NCI-H510A (cell line): ENCODE data around the gene ERC2.
"Not testable (repeated sequence)": the region's sequence is repeated elsewhere in the genome, so short reads cannot be mapped to it uniquely, and the experiment has no call there.

Source experiments
- DNase-seq: peaks from one replicate; lab custom pipeline; 2025; lab: John Stamatoyannopoulos, UW

The ERC2 gene

DNA sequence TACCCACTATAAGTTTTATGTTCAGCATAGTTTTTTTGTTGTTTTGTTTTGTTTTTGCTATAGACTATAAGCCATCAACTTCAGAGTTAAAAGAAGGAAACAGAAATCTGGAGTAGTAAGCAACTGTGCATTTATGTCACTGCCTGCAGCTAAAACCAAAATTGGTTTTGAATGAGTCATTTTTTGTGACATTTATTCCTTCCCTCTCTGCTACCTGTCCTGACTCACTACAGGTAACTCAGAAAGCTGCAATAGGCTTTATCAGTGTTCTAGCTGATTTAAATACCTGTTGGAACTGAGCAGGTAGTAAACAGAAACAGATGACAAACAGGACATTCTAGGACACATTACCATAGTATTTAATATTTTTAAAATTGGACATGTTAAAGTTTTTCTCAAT lies 587.9 kb downstream of the ERC2 start:
- no peak for DNase-seq

DNA sequence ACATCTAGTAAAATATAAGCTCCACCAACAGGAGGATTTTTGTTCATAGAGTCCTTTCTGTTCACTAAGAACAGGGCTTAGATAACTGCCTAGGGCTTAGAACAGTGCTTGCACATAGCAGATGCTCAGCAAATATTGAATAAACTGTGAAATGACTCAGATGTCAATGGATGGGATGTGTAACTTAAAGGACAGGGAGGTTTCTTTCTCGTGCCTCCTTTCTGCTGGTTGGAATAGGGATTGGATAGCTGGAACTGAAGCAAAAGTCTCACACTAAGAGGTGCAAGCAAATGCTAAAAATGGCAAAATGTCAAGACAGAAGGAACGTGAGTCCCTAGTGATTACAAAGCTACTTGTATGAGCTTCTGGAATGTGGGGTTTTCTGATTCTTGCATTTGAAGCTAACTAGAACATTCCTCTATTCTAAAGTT lies 588.4 kb downstream of the ERC2 start:
- DNase-seq, result no peak

DNA sequence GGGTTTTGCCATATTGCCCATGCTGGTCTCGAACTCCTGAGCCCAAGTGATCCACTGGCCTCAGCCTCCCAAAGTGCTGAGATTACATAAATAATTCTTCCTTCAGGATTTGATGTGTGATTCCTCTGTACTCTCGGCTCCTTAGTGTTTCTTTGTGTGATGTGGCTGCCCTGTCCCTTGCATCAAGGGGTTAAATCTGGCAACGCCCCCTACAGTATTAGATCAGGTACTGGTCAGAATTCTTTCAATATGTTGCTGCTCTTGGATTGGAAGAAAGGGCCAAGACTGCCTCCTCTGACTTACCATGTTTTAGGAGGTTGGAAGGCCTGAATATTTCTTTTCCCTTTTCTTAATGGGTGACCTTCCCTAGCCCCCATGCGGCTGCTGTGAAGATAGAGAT lies 590.6 kb downstream of the ERC2 start:
- no peak for DNase-seq

DNA sequence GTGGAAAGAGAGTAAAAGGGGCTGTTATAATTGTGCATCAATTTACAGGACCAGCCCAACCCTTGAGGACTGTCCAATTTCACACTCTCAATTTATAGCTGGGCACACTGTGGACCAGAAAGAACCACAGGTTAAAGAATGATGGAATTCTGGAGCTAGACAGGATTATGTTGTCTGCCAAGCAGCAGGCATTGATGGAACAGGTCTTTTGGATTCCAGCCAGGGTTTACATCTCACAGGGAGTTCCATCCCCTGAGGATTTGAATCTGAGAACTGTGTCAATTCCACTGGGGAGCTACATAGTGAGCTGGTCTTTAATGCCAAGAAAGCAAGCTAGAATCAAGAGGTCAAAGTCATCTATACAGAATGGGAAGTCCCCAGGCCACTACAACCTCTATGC lies 591.7 kb downstream of the ERC2 start:
- DNase-seq, result no peak

DNA sequence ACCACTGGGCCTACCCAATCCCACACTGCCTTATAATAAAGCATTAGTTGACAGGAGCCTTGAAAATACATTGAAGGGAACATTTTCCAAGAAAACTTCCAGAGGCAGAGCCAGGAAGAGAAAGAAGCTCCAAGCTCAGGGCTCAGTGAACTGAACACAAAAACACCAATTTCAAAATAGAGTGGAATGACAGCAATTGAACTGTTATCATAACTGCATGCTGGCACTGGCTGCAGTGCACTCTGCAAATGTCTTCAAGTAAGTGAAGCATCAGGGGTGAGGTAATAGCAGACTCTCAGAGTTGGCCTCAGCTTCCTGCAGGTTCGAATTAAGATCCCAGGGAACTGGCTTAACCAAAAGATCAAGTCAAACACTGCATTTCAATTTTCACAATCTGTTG lies 593.2 kb downstream of the ERC2 start:
- DNase-seq, result no peak

DNA sequence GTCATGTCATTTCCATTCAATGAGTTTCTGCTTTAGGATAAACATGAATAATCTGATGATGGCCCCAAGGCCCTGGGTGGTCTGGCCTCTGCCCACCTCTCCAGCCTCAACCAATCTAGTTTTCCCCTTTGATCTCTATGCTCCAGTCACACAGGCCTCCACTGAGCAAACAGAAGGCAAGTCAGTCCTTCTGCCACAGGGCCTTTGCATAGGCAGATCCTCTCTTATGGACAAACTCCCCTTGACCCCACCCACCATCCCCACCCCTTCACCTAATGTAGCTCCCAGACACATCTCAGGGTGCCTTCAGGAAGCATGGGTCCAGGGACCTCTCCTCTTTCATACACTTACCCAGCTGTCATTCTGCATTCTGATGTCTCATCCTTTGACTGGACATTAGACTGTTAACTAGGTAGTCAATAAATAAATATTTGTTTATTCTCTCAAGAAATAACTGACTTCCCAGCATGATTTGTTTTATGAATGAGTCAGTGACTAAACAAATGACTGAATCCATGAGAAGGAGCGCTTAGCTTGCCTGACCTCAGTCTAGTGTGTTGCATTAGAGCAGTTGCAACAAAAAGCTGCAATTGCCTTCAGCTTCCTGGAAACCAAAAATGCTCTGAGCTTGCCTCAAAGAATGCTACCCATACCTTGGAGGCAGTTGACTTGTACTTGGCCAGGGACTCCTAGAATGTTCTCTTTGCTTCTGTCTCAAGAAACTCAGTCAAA lies 594.6 kb downstream of the ERC2 start:
- DNase-seq, result no peak

DNA sequence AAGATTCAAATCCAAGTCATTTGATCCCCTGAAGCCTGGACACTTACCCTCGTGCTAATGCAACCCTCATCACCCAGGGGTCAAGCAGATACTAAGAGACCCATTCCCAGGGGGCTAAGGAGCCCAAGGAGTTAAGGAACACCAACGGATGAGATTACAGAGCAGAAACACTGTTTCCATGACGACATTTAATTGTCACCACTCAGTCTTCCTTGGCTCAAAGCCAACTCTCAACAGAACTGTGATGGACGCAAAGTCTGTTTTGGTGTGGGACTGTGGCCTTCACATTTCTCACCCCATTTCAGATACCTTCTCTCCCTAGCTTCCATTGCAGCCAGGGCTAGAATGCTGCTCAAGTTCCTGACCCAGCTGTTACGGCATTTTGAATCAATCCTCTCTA lies 597.7 kb downstream of the ERC2 start:
- no peak for DNase-seq

DNA sequence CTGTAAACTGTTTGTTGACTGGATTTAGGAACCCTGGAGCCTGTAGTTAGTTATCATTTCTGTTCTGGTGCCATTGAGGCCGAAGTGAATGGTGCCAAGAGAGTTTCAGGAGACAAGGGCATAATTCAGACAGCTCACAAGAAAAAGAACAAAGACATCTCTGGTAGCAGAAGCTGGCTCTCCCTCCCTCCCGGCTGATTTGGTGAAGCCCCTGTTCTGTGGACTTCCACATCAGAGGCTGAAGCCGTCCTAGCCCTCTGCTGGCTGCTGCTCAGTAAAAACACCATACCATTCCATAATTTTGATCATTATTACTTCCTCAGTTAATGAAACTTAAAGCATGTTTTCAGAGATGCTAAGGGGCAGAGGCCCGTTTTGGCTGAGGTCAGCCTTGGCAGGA lies 599.9 kb downstream of the ERC2 start:
- DNase-seq, result no peak

DNA sequence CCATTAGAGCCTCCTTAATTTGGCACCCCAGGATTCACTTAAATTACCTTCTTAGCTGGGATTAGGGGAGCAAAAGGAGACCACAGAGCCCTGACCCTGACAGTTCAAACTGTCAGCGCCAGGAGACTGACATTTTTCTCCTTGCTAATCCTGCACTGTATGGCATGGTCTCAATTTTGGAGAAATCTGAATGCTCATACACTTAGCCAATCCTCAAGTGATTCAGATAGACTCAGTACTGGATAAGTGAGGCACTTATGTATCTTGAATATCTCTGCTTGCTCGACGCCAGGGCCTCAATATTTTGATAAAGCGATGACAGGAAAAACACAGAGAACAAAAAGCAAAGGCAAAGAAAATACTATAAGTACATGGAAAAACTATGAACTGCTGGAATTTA lies 605.2 kb downstream of the ERC2 start:
- no peak for DNase-seq

DNA sequence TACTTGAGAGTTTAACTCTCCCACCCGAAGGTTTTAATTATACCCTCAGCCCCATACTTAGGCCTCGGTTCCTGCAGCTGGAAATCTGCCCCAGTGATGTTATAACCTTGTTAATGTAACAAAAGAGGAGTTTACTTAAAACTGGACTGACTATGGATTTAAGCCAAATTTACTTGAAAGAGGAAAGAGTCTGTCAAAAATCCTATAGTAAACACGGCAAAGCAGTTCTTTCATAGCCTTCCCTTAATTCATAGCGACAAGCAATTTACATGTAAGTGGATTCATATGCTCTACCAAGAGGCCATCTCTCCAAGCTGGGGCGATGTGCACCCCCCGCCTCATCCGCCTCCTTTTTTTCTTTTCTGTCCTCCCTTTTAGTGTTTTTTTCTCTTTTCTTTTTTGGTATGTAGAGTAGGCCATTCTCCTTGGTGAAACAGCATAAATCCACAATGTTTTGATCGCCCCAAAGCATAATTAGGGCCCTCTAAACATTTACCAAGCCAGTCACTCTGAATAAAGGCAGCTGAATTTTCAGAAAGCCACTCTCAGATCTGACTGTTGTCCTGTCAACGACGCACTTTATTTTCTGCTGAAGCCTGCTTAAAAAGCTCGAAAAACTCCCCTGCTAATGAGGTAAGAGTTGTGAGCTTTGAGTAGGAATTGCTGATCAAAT lies 608.1 kb downstream of the ERC2 start:
- DNase-seq, result no peak

DNA sequence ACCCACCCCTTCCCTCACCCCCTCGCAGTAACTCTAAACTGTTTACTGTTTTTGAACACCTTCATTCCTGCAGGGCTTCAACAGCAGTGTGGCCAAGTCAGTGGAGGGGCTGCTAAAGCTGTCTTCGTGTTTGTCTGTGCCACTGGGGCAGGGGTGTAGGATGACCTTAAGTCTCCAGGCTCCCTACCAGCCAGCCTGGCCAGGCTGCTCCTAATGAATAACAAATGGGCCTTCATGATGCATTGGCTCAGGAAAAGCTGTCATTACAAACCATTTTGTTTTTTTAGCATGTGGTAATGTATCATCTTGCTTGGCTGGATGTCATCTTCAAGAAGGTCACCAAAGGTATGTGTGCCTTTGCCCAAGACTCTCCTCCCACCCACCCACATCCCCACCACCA lies 609.0 kb downstream of the ERC2 start:
- DNase-seq, result no peak

DNA sequence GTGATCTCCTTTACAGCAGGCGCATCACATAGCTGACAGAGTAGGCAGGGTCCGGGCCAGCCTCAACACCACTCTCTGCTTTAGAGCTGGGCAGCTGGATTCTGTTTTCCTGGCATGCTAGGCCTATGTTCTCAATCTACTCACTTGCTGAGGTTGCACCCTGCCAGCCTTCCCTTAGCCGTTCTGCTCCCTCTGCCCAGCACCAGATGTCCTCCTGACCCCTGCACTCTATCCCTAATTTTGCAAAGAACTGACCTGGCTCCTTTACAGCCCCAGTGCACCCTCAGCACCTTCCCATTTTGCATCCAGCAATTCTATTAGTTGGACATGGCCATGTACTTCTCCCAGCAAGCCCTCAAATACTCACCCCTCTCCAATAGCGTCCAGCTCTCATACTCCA lies 609.5 kb downstream of the ERC2 start:
- no peak for DNase-seq

DNA sequence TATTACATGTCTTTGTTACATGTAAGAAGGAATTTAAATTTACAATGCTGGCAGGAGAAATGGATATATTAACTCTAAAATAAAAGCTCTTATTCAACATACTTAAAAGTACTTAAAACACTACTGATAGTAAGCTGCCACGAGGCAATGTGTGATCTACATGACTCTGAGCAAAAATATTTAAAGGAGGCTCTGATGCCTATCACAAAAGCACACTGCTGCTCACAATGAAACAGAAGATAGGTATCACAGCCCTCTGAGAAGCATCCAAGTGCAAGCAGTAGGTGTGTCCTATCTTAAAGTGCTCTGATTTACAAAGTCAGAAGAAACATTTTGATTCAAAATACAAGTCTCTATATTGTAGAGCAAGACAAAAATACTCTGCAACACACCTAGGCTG lies 610.0 kb downstream of the ERC2 start:
- no peak for DNase-seq

DNA sequence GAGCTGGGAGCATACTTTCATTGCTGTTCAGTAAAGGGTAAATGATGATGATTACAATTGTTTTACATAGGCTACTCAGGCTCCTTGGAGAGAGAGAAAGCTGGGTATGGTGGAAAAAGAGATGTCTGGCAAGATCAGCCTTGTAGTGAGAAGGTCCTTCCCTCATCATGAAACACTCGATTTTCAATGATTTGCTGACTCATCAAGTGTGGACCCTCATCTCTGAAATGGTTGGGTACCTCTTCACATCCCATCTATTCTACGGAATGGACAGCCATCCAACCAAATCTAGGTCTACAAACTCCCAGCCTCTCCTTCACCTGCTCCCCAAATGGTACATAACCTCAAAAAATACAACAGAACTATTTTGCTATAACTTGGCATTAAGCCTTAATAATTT lies 610.6 kb downstream of the ERC2 start:
- no peak for DNase-seq

DNA sequence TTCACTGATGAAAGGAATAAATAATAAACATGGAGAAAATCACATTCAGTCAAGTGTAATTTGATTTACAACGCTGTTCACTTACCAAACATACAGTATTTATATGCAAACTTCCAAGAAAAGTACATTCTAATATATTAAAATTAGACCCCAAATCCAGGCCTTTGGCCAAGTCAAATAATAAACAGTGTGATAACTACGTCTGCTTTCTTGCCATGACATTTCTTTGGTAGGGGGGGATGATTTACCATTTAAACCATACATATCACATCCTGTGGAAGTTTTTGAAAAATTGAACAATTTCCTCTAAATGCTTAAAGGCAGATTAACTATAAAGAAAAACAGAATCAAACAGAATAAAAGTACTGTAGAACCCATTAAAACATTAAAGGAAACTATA lies 613.0 kb downstream of the ERC2 start:
- DNase-seq, result no peak

DNA sequence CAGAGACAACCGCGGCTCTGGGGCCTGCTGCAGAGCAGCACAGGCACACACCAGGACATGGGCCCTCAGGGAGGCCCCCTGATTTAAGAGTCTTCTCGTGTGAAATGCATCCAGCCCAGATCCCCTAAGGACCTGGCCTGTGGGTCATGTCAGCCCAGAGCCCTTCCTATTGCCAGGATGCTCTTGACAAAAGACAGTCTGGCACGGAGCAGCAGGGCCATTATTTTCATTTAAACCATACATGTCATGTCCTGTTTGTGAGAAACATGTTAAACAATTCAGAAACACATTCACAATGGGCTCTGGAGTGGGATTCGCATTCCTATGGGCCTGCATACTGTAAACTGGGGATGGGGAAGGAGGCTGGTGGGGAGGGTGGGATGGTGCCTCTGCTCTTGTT lies 613.8 kb downstream of the ERC2 start:
- DNase-seq, result no peak

DNA sequence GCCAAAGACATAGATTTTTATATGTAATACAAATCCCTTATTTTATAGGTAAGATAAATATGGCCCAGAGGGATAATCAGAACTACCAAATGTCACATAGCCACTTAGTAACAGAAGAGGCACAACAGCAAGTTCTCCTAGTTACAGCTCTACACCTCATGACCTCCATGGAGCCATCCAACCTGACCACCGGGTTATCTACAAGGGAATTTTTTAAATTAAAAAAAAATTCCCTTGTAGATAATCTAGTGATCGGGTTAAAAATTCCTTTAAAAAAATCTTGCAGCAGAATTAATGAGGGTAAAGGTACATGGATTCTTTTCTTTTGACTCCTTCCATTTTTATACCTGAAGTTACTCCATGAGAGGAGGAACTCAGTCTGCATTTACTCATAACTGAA lies 615.9 kb downstream of the ERC2 start:
- no peak for DNase-seq

DNA sequence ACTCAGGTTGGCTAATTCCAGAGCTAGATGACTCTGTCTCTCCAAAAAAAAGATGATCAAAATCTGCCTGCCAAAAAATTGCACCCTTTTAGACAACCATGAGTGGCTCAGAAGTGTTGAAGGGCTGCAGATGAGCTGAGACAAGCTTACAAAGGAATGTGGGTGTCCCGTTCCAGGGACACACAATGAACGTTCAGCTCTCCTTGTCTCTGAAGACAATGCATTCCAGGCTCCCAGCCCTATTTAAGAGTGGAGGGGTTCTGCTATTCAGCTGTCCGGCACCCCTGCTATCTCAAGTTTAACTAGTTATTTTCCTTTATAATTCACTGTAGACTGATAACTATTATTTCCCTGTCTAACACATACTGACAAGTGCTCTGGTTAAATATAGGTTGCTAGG lies 626.1 kb downstream of the ERC2 start:
- DNase-seq, result no peak

DNA sequence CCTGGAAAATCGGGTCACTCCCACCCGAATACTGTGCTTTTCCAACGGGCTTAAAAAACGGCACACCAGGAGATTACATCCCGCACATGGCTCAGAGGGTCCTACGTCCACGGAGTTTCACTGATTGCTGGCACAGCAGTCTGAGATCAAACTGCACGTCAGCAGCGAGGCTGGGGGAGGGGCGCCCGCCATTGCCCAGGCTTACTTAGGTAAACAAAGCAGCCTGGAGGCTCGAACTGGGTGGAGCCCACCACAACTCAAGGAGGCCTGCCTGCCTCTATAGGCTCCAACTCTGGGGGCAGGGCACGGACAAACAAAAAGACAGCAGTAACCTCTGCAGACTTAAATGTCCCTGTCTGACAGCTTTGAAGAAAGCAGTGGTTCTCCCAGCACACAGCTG lies 636.4 kb downstream of the ERC2 start:
- DNase-seq, result not testable (repeated sequence)

DNA sequence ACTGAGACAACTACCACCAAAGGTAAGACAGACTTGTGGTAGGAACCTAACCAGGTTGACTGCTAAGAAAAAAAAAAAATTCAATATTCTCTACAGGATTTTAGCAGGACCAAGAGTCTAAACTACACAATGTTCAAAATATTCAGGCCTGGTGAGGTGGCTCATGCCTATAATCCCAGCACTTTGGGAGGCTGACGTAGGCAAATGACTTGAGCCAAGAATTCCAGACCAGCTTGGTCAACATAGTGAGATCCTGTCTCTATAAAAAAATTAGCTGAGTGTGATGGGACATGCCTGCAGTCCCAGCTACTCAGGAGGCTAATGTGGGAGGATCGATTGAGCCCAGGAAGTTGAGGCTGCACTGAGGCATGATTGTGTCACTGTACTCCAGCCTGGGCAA lies 639.6 kb downstream of the ERC2 start:
- no peak for DNase-seq

DNA sequence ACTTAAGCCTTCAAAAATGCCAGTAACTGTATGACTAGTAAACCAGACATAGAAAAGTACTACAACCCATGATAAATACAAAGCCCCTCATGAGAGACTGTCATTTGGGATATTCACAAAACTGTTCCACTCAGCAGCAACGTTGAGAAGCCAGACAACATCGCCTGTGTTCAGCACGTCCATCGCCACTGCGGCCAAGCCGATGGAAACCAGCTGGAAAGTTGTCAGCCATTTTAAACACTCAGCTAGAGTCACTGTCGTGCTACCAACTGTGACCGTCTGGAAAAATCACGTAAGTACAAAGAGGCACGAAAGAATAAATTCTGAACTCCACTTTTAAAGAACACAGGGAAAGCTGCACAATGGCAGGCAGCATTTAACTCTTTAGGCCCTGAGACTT lies 640.5 kb downstream of the ERC2 start:
- no peak for DNase-seq

DNA sequence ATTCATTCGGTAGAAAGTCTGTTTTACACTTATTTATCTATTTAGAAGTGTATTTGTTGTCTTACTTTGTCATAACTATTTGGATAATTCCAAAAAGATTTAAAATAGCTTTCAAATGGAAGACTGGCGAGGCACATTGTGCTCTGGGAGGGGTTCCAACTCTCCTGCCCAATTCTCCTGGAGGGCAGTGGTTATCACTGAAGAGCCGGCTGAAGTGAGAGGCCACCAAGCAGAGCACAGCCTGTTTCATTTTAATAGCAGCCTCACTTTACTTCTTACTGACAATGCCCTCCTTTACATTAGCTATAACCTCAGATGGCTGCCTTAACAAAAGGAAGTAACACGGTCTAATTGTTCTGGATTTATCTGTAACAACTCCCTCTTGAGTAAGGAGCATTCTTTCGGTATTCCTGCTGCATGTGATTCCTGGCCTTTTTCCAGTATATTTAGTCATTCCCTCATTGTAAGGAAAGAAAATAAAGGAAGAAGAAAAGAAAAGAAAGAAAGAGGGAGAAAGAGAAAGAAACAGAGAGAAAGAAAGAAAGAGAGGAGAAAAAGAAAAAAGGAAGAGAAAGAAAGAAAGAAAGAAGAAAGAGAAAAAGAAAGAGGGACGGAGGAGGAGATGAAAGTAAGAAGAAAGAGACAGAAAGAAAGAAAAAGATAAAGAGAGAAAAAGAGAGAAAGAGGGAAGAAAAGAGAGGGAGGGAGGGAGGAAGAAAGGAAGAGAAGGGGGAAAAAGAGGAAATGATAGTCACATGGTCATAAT lies 641.4 kb downstream of the ERC2 start:
- no peak for DNase-seq

DNA sequence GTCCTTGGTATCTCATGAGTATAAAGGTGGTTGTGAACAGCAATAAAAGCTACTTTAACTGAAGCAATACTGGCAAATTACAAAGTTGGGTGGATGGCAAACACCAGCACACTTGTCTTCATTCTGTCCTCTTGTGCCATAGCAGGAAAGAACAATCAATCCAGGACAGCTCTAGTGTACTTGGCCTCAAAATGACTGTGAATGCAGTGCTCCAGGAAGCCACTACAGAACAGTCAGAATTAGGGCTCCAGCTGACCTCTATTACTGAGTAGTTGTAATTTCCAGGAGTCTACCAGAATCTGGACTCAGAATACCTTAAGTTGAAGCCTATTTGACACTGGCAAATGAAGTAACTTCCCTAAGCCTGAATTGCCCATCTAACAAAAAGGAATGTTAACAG lies 642.2 kb downstream of the ERC2 start:
- no peak for DNase-seq
